ENCODE measurements around the gene BORCS6. TPM values are rescaled to one million over a fixed set of nuclear protein-coding genes. Genes with fewer than 3 reads are reported as not detected.

BORCS6 gene
- total RNA-seq, 1 experiment from 2014 or later: 9.3 TPM

- no peaks in the 10 kb centered on the region for H3K9me3 ChIP-seq (ENCODE audit: control insufficient read depth, insufficient read depth, low read depth, low read length)
- in situ Hi-C loops (cut with HindIII; ENCODE audit: low pct_unique_long_range_greater_than_20kb, low sequenced_read_pairs): no loop called here
- BruUV-seq (replicated peaks): no TSS peak
- ATAC-seq: no peak
- intact Hi-C loops (cut with micrococcal nuclease; ENCODE audit: unreplicated experiment): no loop called here
- TF ChIP-seq POLR2AphosphoS5 (IDR thresholded peaks at IDR 0.05; ENCODE audit: low read depth, low read length): no peak
- TF ChIP-seq TCF7L2 (IDR thresholded peaks at IDR 0.05; ENCODE audit: low read depth, low read length): no peak
- TF ChIP-seq REST (IDR thresholded peaks at IDR 0.05; ENCODE audit: insufficient read depth in 1 of 2, low read depth in 2 of 2, low read length in 1 of 2): no peak
- TF ChIP-seq SIN3A (IDR thresholded peaks at IDR 0.05; ENCODE audit: borderline replicate concordance, insufficient read depth, low read depth, low read length): no peak
- TF ChIP-seq CTCF (IDR thresholded peaks at IDR 0.05): no peak
- DNase-seq (ENCODE audit: low read depth, low spot score): no peak
- H3K27me3 ChIP-seq (ENCODE audit: control insufficient read depth, insufficient read depth, low read length): no peaks in the 10 kb centered on the region
- no peak overlapping the region for H3K4me3 ChIP-seq (ENCODE audit: low read depth in 2 of 2, low read length in 2 of 2)
- no peak overlapping the region for H3K27ac ChIP-seq (ENCODE audit: low read length)
- H3K36me3 ChIP-seq (ENCODE audit: control insufficient read depth, insufficient read depth, low read length): no peaks in the 10 kb centered on the region; the same call in 1 of the 2 replicates
- POLR2A ChIA-PET: no interaction called here
- H3K4me1 ChIP-seq (ENCODE audit: control insufficient read depth, insufficient read depth, low read length): peaks cover 10% of the 10 kb centered on the region
- CTCF ChIA-PET: no interaction called here
Measured at GRCh38 chr17:8147805-8148404, 42.1 kb downstream of the BORCS6 start.

- POLR2A ChIA-PET: no interaction called here
- H3K27ac ChIP-seq (ENCODE audit: low read length): no peak overlapping the region
- TF ChIP-seq SIN3A (IDR thresholded peaks at IDR 0.05; ENCODE audit: borderline replicate concordance, insufficient read depth, low read depth, low read length) (no peak), POLR2AphosphoS5 (IDR thresholded peaks at IDR 0.05; ENCODE audit: low read depth, low read length) (no peak), CTCF (IDR thresholded peaks at IDR 0.05) (no peak), TCF7L2 (IDR thresholded peaks at IDR 0.05; ENCODE audit: low read depth, low read length) (no peak), REST (IDR thresholded peaks at IDR 0.05; ENCODE audit: insufficient read depth in 1 of 2, low read depth in 2 of 2, low read length in 1 of 2) (no peak)
- ATAC-seq: no peak
- peaks cover 5% of the 10 kb centered on the region; the same call in 1 of the 2 replicates for H3K4me1 ChIP-seq (ENCODE audit: control insufficient read depth, insufficient read depth, low read length)
- no peak for DNase-seq (ENCODE audit: low read depth, low spot score)
- CTCF ChIA-PET: no interaction called here
- BruUV-seq (replicated peaks): no TSS peak
- no peaks in the 10 kb centered on the region for H3K9me3 ChIP-seq (ENCODE audit: control insufficient read depth, insufficient read depth, low read depth, low read length)
- intact Hi-C loops (cut with micrococcal nuclease; ENCODE audit: unreplicated experiment) (no loop called here), in situ Hi-C loops (cut with HindIII; ENCODE audit: low pct_unique_long_range_greater_than_20kb, low sequenced_read_pairs) (no loop called here)
- H3K4me3 ChIP-seq (ENCODE audit: low read depth in 2 of 2, low read length in 2 of 2): no peak overlapping the region
- H3K27me3 ChIP-seq (ENCODE audit: control insufficient read depth, insufficient read depth, low read length): no peaks in the 10 kb centered on the region
- no peaks in the 10 kb centered on the region; the same call in 1 of the 2 replicates for H3K36me3 ChIP-seq (ENCODE audit: control insufficient read depth, insufficient read depth, low read length)
Measured at GRCh38 chr17:8147141-8147804, 42.7 kb downstream of the BORCS6 start.

Data from Panc1 (cell line).